HepG2 (cell line): ENCODE results near the gene AK9. TPM values are rescaled to one million over a fixed set of nuclear protein-coding genes. Genes with fewer than 3 reads are reported as not detected.

Source experiments
- ATAC-seq: fragments of 200-7000 bp; cut with Tn5 transposase; 3 replicates; pipeline ENCODE4 v1.9.1; 2020; ENCODE audit warnings: mild to moderate bottlenecking, moderate library complexity
- BruUV-seq: library from RNA; stranded (reverse); fragments of 400-500 nt; replicated peaks from 2 replicates; lab custom pipeline; 2021; lab: Mats Ljungman, UMichigan
- CTCF ChIA-PET: fragments of 300-600 bp; formaldehyde crosslinking; extraction: SDS; loops from one replicate; lab custom pipeline; 2021; ENCODE audit warnings: low total read pairs, inconsistent platforms, low intra/inter-chr PET ratio; lab: Yijun Ruan, JAX
- POLR2A ChIA-PET: fragments of 350-600 bp; sonication (Branson Sonifier 250); formaldehyde crosslinking; loops from one replicate; lab custom pipeline; 2020; ENCODE audit warnings: antibody characterized with exemption, inconsistent platforms; lab: Yijun Ruan, JAX
- DNase-seq: peaks from one replicate; pipeline ENCODE4 v3.0.0-alpha.2; 2015; ENCODE audit warnings: low spot score
- FAIRE-seq: peaks from 3 replicates; lab custom pipeline; 2011; peaks lifted over from hg19 to GRCh38; lab: Jason Lieb, UNC
- H2AFZ ChIP-seq: one replicate; pipeline ENCODE4 v1.6.1; 2011; ENCODE audit warnings: low read length, inconsistent platforms
- H3K27ac ChIP-seq: fragments of 300-600 bp; 3 replicates; pipeline ENCODE4 v1.8.0; 2011; ENCODE audit warnings: mixed run types, mild to moderate bottlenecking, mixed read lengths, low read length, inconsistent platforms; ENCODE audit not compliant: insufficient read depth; ENCODE audit errors: extremely low read length
- H3K27me3 ChIP-seq, 2 experiments: fragments of 200-600 bp in 1 of 2; 2 replicates in 1 of 2; 3 replicates in 1 of 2; pipeline versions ENCODE4 v1.6.0 to v1.8.0; 2011; ENCODE audit warnings: low read length in 2 of 2, mild to moderate bottlenecking in 2 of 2, moderate library complexity in 2 of 2, inconsistent platforms in 1 of 2; ENCODE audit not compliant: insufficient read depth in 2 of 2, control insufficient read depth in 1 of 2
- H3K36me3 ChIP-seq, 2 experiments: fragments of 200-600 bp in 1 of 2; replicated peaks in 1 of 2; 2 replicates in 1 of 2; 3 replicates in 1 of 2; pipeline versions ENCODE4 v1.5.1 to v1.8.0; 2011; ENCODE audit warnings: low read length in 2 of 2, inconsistent platforms in 1 of 2; ENCODE audit not compliant: insufficient read depth in 2 of 2, control insufficient read depth in 1 of 2
- H3K4me1 ChIP-seq: 2 replicates; pipeline ENCODE4 v1.5.1; 2012; ENCODE audit warnings: low read length, inconsistent platforms; ENCODE audit not compliant: insufficient read depth
- H3K4me2 ChIP-seq: 2 replicates; pipeline ENCODE4 v1.6.0; 2011; ENCODE audit warnings: low read depth, low read length, inconsistent platforms
- H3K4me3 ChIP-seq, 3 experiments: fragments of 200-600 bp in 1 of 3; sonication (generic), shearing (Covaris generic) in 1 of 3; replicated peaks in 1 of 3; 2 replicates each; pipeline ENCODE4 v1.5.1; 2011 to 2016; ENCODE audit warnings: low read length in 3 of 3, inconsistent platforms in 2 of 3, low read depth in 2 of 3, mild to moderate bottlenecking in 2 of 3, control low read depth in 1 of 3, mixed read lengths in 1 of 3; ENCODE audit not compliant: insufficient read depth in 1 of 3
- H3K79me2 ChIP-seq: one replicate; pipeline ENCODE4 v1.6.1; 2011; ENCODE audit warnings: low read length, inconsistent platforms; ENCODE audit not compliant: insufficient read depth
- H3K9ac ChIP-seq: 2 replicates; pipeline ENCODE4 v1.6.0; 2011; ENCODE audit warnings: mild to moderate bottlenecking, low read depth, low read length, inconsistent platforms; ENCODE audit not compliant: insufficient read depth
- H3K9me3 ChIP-seq: 2 replicates; pipeline ENCODE4 v1.5.1; 2012; ENCODE audit warnings: mild to moderate bottlenecking, low read length
- H4K20me1 ChIP-seq: 2 replicates; pipeline ENCODE4 v1.6.0; 2011; ENCODE audit warnings: inconsistent platforms, mild to moderate bottlenecking, low read length, moderate library complexity; ENCODE audit not compliant: insufficient read depth
- EEA1 ChIP-seq: sonication (generic); formaldehyde crosslinking; IDR thresholded peaks from 2 replicates; pipeline ENCODE4 v1.5.1; 2020; ENCODE audit warnings: mild to moderate bottlenecking, missing genetic modification reagents, borderline replicate concordance
- HDAC2 ChIP-seq: sonication (generic); formaldehyde crosslinking; IDR thresholded peaks from 2 replicates; pipeline ENCODE4 v1.4.0; 2020; ENCODE audit warnings: missing genetic modification reagents
- NFKBIZ ChIP-seq: IDR thresholded peaks from 2 replicates; pipeline ENCODE4 v1.6.1; 2018; ENCODE audit warnings: missing genetic modification reagents, missing compliant biosample characterization
- SMYD3 ChIP-seq: sonication (generic); formaldehyde crosslinking; IDR thresholded peaks from 2 replicates; pipeline ENCODE4 v1.8.1; 2023; ENCODE audit warnings: mild to moderate bottlenecking, missing genetic modification reagents
- TERF1 ChIP-seq: sonication (generic); formaldehyde crosslinking; IDR thresholded peaks from 2 replicates; pipeline ENCODE4 v1.8.0; 2022; ENCODE audit warnings: mild to moderate bottlenecking, missing genetic modification reagents, moderate library complexity
- ZNF513 ChIP-seq: sonication (generic); formaldehyde crosslinking; conservative IDR thresholded peaks from 2 replicates; pipeline ENCODE4 v1.5.0; 2020; ENCODE audit warnings: missing genetic modification reagents
- WGBS: methylation state at CpG from one replicate; pipeline ENCODE4 v1.1.6; 2017; ENCODE audit warnings: low lambda C conversion rate; 5-methylcytosine and 5-hydroxymethylcytosine counted together
- in situ Hi-C: cut with HindIII; loops from 2 replicates; pipeline ENCODE4 v1.10.0; 2017; ENCODE audit warnings: low pct_unique_long_range_greater_than_20kb; ENCODE audit not compliant: extremely low pct_ligation_motif_present
- intact Hi-C: fragments of 100-400 bp; cut with micrococcal nuclease; formaldehyde crosslinking; loops from one replicate; pipeline ENCODE4 v1.10.0; 2022; ENCODE audit not compliant: unreplicated experiment
- polyA plus RNA-seq, 8 experiments: library from polyadenylated mRNA; depleted of rRNA in 3 of 8; stranded (reverse) in 7 of 8; unstranded in 1 of 8; fragments of >200 nt; fragmentation: Illumina TruSeq in 4 of 8; extraction: Trizol in 4 of 8; gene quantifications; 2 replicates each; pipeline versions ENCODE4 v1.2.1 to v1.2.3, GENCODE V29; 2011 to 2016; ENCODE audit warnings: low read depth in 4 of 8, missing spikeins in 1 of 8, mixed read lengths in 1 of 8; ENCODE audit not compliant: insufficient read depth in 1 of 8
- total RNA-seq, 5 experiments: library from RNA; depleted of rRNA; stranded (reverse); fragments of >200 nt; fragmentation: Illumina TruSeq; extraction: Trizol; gene quantifications; 2 replicates each; pipeline ENCODE4 v1.2.3, GENCODE V29; 2016; ENCODE audit warnings: low read depth in 1 of 5

AK9 gene
- total and polyA plus RNA-seq, 2 of the 13 experiments (the other 11 are each of a cell fraction or from before 2014, with no cell fraction given): 3.2 to 4.8 TPM

- no peak overlapping the region for H3K27ac ChIP-seq
- BruUV-seq: no TSS peak
- ChIA-PET POLR2A (no interaction called here), CTCF (no interaction called here)
- H3K79me2 ChIP-seq: peaks cover 8% of the 10 kb centered on the region
- no peak overlapping the region for H3K9ac ChIP-seq
- FAIRE-seq (no peak), ATAC-seq (no peak), DNase-seq (no peak)
- H4K20me1 ChIP-seq: no peaks in the 10 kb centered on the region
- no peak overlapping the region for H2AFZ ChIP-seq
- intact Hi-C loops: no loop called here
- H3K27me3 ChIP-seq: no peaks in the 10 kb centered on the region
- H3K36me3 ChIP-seq: peaks cover 20 to 55% of the 10 kb centered on the region in 2 experiments; a peak in 4 of 5 replicates
- H3K4me2 ChIP-seq: no peak overlapping the region
- in situ Hi-C loops: no loop called here
- 100% methylated on average over 3 of the region's 3 CpGs for WGBS
- H3K9me3 ChIP-seq: no peaks in the 10 kb centered on the region
- TF ChIP-seq TERF1 (no peak), SMYD3 (CRISPR knock-in tag) (no peak), ZNF513 (no peak), EEA1 (CRISPR knock-in tag) (no peak), NFKBIZ (CRISPR knock-in tag) (no peak), HDAC2 (CRISPR knock-in tag) (no peak)
- H3K4me1 ChIP-seq: peaks cover 19% of the 10 kb centered on the region
- H3K4me3 ChIP-seq: no peak overlapping the region
Measured at GRCh38 chr6:109473120-109473519, 217.9 kb downstream of the AK9 start.
